ENCODE data around the gene IFT52. TPM values are rescaled to one million over a fixed set of nuclear protein-coding genes. Genes with fewer than 3 reads are reported as not detected.

The IFT52 gene
- total and polyA plus RNA-seq, 2 of the 8 experiments (the other 6 are each of a cell fraction or from before 2014, with no cell fraction given) = 35.6 to 40.4 TPM

DNA sequence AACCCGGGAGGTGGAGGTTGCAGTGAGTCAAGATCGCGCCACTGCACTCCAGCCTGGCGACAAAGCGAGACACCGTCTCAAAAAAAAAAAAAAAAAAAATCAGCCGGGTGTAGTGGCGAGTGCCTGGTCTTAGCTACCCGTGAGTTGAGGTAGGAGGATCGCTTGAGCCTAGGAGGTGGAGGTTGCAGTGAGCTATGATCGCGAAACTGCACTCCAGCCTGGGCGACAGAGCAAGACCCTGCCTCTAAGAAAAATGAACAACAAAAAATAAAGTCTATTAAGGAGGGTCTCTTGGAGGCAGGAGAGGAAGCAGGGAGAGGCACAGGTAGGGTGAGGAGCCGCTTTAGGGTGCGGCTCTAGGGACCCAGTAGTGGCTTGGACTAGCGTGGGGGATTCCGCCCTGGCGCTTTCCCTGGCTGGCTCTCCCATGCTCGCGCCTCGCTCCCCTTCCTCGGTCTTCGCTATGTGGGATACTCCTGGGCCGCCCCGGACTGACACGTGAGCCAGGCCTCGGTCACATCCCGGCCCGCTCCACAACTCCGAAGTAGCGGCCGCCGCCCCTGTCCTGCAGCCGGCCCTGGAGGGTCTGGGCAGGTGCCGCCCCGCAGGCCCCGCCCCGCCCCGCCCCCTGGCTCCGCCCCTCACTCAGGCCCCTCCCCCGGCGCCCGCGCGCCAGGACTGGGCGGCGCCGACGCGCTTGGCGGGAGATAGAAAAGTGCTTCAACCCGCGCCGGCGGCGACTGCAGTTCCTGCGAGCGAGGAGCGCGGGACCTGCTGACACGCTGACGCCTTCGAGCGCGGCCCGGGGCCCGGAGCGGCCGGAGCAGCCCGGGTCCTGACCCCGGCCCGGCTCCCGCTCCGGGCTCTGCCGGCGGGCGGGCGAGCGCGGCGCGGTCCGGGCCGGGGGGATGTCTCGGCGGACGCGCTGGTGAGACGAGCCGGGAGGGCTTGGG, 75.9 kb downstream of the IFT52 start, which contains the start of gene MYBL2 (continued):
- TF ChIP-seq SP2 (IDR thresholded peaks at IDR 0.05; ENCODE audit: low read length) (no peak), RNF2 (IDR thresholded peaks at IDR 0.05; ENCODE audit: borderline replicate concordance, low read depth, low read length, missing control alignments, poor library complexity, severe bottlenecking) (no peak), HDAC6 (IDR thresholded peaks at IDR 0.05; ENCODE audit: low read depth, low read length) (no peak), TEAD4 (IDR thresholded peaks at IDR 0.05; ENCODE audit: low read depth, low read length) (no peak), GTF2F1 (IDR thresholded peaks at IDR 0.05; ENCODE audit: borderline replicate concordance, low read depth, low read length) (no peak), YY1 (IDR thresholded peaks at IDR 0.05; ENCODE audit: low read depth, low read length) (no peak), BACH1 (IDR thresholded peaks at IDR 0.05; ENCODE audit: low read length) (no peak), PHF8 (conservative IDR thresholded peaks at IDR 0.05; ENCODE audit: low read depth, low read length) (peak; percentile 79), GABPA (IDR thresholded peaks at IDR 0.05; ENCODE audit: borderline replicate concordance, insufficient read depth, low read length) (no peak), CTBP2 (IDR thresholded peaks at IDR 0.05; ENCODE audit: borderline replicate concordance, insufficient read depth, insufficient read length, low read length) (no peak)

All from H1 (cell line).